OCI-LY7 (cell line): Measurements from ENCODE around the gene REEP6. TPM values are rescaled to one million over a fixed set of nuclear protein-coding genes. Genes with fewer than 3 reads are reported as not detected.

Experiments used
- BruUV-seq: library from RNA; stranded (reverse); fragments of 400-500 nt; replicated peaks from 2 replicates; lab custom pipeline; 2021; lab: Mats Ljungman, UMichigan
- CTCF ChIA-PET: fragments of 300-600 bp; sonication (Branson Sonifier 250); formaldehyde crosslinking; loops from one replicate; lab custom pipeline; 2022; ENCODE audit warnings: antibody characterized with exemption; ENCODE audit not compliant: unreplicated experiment; lab: Charles Lee
- POLR2A ChIA-PET: fragments of 300-600 bp; sonication (Branson Sonifier 250); formaldehyde crosslinking; loops from one replicate; lab custom pipeline; 2022; ENCODE audit warnings: antibody characterized with exemption; lab: Charles Lee
- DNase-seq: peaks from one replicate; pipeline ENCODE4 v3.0.0-alpha.2; 2015; ENCODE audit warnings: low spot score
- H2AFZ ChIP-seq: fragments of 200-600 bp; sonication (generic), shearing (Covaris generic); 2 replicates; pipeline ENCODE4 v1.6.1; 2014; ENCODE audit warnings: mild to moderate bottlenecking, antibody characterized with exemption, low read length, moderate library complexity
- H3K27ac ChIP-seq: fragments of 200-600 bp; sonication (generic); 2 replicates; pipeline ENCODE4 v1.5.1; 2014; ENCODE audit warnings: mixed run types, low read depth, mild to moderate bottlenecking, moderate library complexity, low read length, inconsistent platforms; ENCODE audit not compliant: poor library complexity, severe bottlenecking
- H3K36me3 ChIP-seq: fragments of 200-600 bp; sonication (generic); 2 replicates; pipeline ENCODE4 v1.6.1; 2014; ENCODE audit warnings: mild to moderate bottlenecking, antibody characterized with exemption, low read length, moderate library complexity, mixed read lengths; ENCODE audit not compliant: insufficient read depth
- H3K4me1 ChIP-seq: fragments of 200-600 bp; sonication (generic); 2 replicates; pipeline ENCODE4 v1.5.1; 2014; ENCODE audit warnings: mild to moderate bottlenecking, low read length; ENCODE audit not compliant: insufficient read depth, poor library complexity, severe bottlenecking
- H3K4me2 ChIP-seq: fragments of 200-600 bp; sonication (generic); 2 replicates; pipeline ENCODE4 v1.6.1; 2014; ENCODE audit warnings: mild to moderate bottlenecking, low read length
- H3K4me3 ChIP-seq: fragments of 200-600 bp; sonication (generic); 2 replicates; pipeline ENCODE4 v1.5.1; 2014; ENCODE audit warnings: mild to moderate bottlenecking, low read depth, low read length; ENCODE audit not compliant: poor library complexity, severe bottlenecking
- H3K79me2 ChIP-seq: fragments of 200-600 bp; sonication (generic); 2 replicates; pipeline ENCODE4 v1.6.1; 2016; ENCODE audit warnings: low read depth, mild to moderate bottlenecking, low read length, moderate library complexity, mixed read lengths; ENCODE audit not compliant: insufficient read depth
- H3K9me2 ChIP-seq: fragments of 200-600 bp; sonication (generic); 2 replicates; pipeline ENCODE4 v1.6.1; 2016; ENCODE audit warnings: mild to moderate bottlenecking, low read length, mixed read lengths; ENCODE audit not compliant: insufficient read depth
- H3K9me3 ChIP-seq: fragments of 200-600 bp; sonication (generic); 2 replicates; pipeline ENCODE4 v1.6.1; 2014; ENCODE audit warnings: mild to moderate bottlenecking, mixed run types, low read length, mixed read lengths
- H4K20me1 ChIP-seq: fragments of 200-600 bp; sonication (generic); 2 replicates; pipeline ENCODE4 v1.6.1; 2014; ENCODE audit warnings: mild to moderate bottlenecking, antibody characterized with exemption, low read length, moderate library complexity, mixed read lengths; ENCODE audit not compliant: insufficient read depth
- CTCF ChIP-seq: fragments of 200-600 bp; sonication (generic); conservative IDR thresholded peaks from 2 replicates; pipeline ENCODE4 v1.5.1; 2014; ENCODE audit warnings: mild to moderate bottlenecking, antibody characterized with exemption, low read length, moderate library complexity, mixed read lengths
- EZH2phosphoT487 ChIP-seq: fragments of 200-600 bp; sonication (generic); IDR thresholded peaks from 2 replicates; pipeline ENCODE4 v1.6.1; 2018; ENCODE audit warnings: low read depth, borderline replicate concordance, mild to moderate bottlenecking, mixed run types, antibody characterized with exemption, low read length, moderate library complexity, mixed read lengths
- intact Hi-C: fragments of 100-400 bp; cut with micrococcal nuclease; formaldehyde crosslinking; loops from one replicate; pipeline ENCODE4 v1.10.0; 2022; ENCODE audit not compliant: unreplicated experiment
- total RNA-seq, 2 experiments: library from RNA; depleted of rRNA in 1 of 2; stranded (reverse); fragments of >200 nt in 1 of 2; shearing (Covaris generic) in 1 of 2; gene quantifications; 2 replicates each; pipeline ENCODE4 v1.2.3, GENCODE V29; 2014 to 2022

REEP6 gene
- total RNA-seq, 2 experiments from 2014 or later: 1.3 to 3.6 TPM

- ChIA-PET POLR2A (no interaction called here), CTCF (no interaction called here)
Measured at GRCh38 chr19:1460033-1460995, 30.7 kb upstream of the REEP6 start.

GRCh38 chr19:1461862-1462261, 29.1 kb upstream of the REEP6 start:
- H4K20me1 ChIP-seq: no peaks in the 10 kb centered on the region
- H2AFZ ChIP-seq: no peak overlapping the region
- TF ChIP-seq CTCF (no peak), EZH2phosphoT487 (no peak)
- no peak overlapping the region for H3K4me3 ChIP-seq
- H3K79me2 ChIP-seq: no peaks in the 10 kb centered on the region
- no peak overlapping the region for H3K4me2 ChIP-seq
- no peak overlapping the region for H3K27ac ChIP-seq
- no peaks in the 10 kb centered on the region for H3K36me3 ChIP-seq
- no peak for DNase-seq
- H3K9me2 ChIP-seq: no peaks in the 10 kb centered on the region
- intact Hi-C loops: no loop called here
- BruUV-seq: no TSS peak
- CTCF ChIA-PET: no interaction called here
- H3K9me3 ChIP-seq: no peaks in the 10 kb centered on the region
- POLR2A ChIA-PET: no interaction called here
- H3K4me1 ChIP-seq: no peaks in the 10 kb centered on the region

More at GRCh38 chr19:1460033-1460995, 30.7 kb upstream of the REEP6 start:
- no peak overlapping the region for H3K4me3 ChIP-seq
- no peaks in the 10 kb centered on the region for H3K36me3 ChIP-seq
- no peaks in the 10 kb centered on the region for H4K20me1 ChIP-seq
- no peak overlapping the region for H3K27ac ChIP-seq
- no peaks in the 10 kb centered on the region for H3K79me2 ChIP-seq
- no peak for DNase-seq
- no TSS peak for BruUV-seq
- peaks cover 10% of the 10 kb centered on the region for H3K4me1 ChIP-seq
- TF ChIP-seq CTCF (no peak), EZH2phosphoT487 (no peak)
- no peaks in the 10 kb centered on the region for H3K9me3 ChIP-seq
- H3K4me2 ChIP-seq: no peak overlapping the region
- no peak overlapping the region for H2AFZ ChIP-seq
- no peaks in the 10 kb centered on the region for H3K9me2 ChIP-seq
- intact Hi-C loops: no loop called here
